Left lung (tissue), 10 donors: ENCODE measurements around the gene CHDH. TPM values are rescaled to one million over a fixed set of nuclear protein-coding genes. Genes with fewer than 3 reads are reported as not detected.
A peak's percentile ranks its signal among the peaks of the same experiment; 100 is the strongest.

ENCODE experiments used
- ATAC-seq: fragments of 200-7000 bp; cut with Tn5 transposase; one replicate; pipeline ENCODE4 v1.9.1; 2020; ENCODE audit warnings: moderate library complexity
- DNase-seq, 4 donors: peaks; one replicate each; pipeline ENCODE4 v3.0.0-alpha.2; 2013 to 2020
- H3K27ac ChIP-seq, 2 donors: fragments of 200-600 bp; sonication (generic) in 1 of 2; one replicate each; pipeline versions ENCODE4 v1.5.0 to v1.8.0; 2020 to 2021
- H3K27me3 ChIP-seq, 2 donors: fragments of 200-600 bp; sonication (generic) in 1 of 2; one replicate each; pipeline versions ENCODE4 v1.5.0 to v1.8.0; 2020 to 2021
- H3K36me3 ChIP-seq, 2 donors: fragments of 200-600 bp; sonication (generic) in 1 of 2; one replicate each; pipeline versions ENCODE4 v1.5.0 to v1.8.0; 2020 to 2021
- H3K4me1 ChIP-seq, 2 donors: fragments of 200-600 bp; one replicate each; pipeline ENCODE4 v1.8.0; 2021
- H3K4me3 ChIP-seq, 2 donors: fragments of 200-600 bp; sonication (generic) in 1 of 2; one replicate each; pipeline versions ENCODE4 v1.5.0 to v1.8.0; 2020 to 2021; ENCODE audit warnings: mild to moderate bottlenecking in 1 of 2
- H3K9me3 ChIP-seq, 2 donors: fragments of 200-600 bp; sonication (generic) in 1 of 2; one replicate each; pipeline versions ENCODE4 v1.5.0 to v1.8.0; 2020 to 2021
- intact Hi-C, 2 donors: fragments of 100-400 bp; cut with DNase I; formaldehyde crosslinking; loops; one replicate each; pipeline versions ENCODE4 v1.11.2 to v1.14.2; 2022
- polyA plus RNA-seq, 6 donors: library from polyadenylated mRNA; unstranded; fragments of 120-200 nt; gene quantifications; one replicate each; pipeline ENCODE4 v1.2.1, GENCODE V29; 2013; ENCODE audit not compliant: insufficient read length in 6 of 6
- total RNA-seq, 2 donors: library from RNA; stranded (reverse); fragmentation: NEBNext Ultra II Directional; extraction: Animal tissue kit (Norgen Biotek cat#: 25700); gene quantifications; one replicate each; pipeline ENCODE4 v1.2.1, GENCODE V29; 2021
- TF ChIP-seq, protein P1 (sequence below), 2 donors: fragments of 200-600 bp; sonication (generic) in 1 of 2; IDR thresholded peaks; one replicate each; pipeline versions ENCODE4 v1.5.0 to v1.8.0; 2021; ENCODE audit warnings: antibody characterized with exemption in 2 of 2
- donor health status: DM: no; HTN: yes; CAD: no.
- donor health status: DM: no; HTN: no; CAD: no.

Gene CHDH
- total and polyA plus RNA-seq, 8 donors = 3.3 to 11.4 (median 4.3) TPM

DNA sequence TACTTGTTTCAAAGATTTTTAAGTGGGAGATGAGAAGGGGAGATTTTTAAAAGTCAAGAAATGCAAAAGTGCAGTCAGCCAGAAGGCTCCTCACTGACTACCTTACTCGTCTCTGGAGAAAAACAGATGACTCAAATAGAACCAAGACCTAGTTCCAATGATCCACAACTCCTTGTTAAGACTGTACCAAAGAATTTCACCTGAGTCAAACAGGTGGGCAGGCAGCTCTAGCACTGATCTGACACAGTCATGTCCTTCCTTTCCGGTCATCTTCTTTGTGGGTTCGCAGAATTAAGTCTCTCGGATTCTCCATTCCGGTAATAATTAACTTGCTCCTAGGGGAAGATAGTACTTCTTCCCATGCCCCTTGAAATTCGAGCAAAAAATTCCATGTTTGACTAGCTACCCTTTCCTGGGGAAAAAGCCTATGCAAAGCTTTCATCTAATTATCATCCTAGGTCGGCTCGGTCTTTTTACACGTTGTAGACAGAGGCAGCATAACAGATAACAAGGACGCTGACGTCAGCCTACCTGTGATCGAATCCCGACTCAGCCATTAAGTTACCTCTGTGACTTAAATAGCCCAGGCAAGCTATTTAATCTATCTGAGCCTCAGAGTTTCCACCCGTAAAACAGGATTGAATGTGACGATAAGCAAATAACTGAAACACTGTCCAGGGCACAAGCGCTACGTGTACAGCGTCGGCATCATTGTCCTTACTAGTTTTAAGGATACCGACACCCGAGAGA is 44.7 kb upstream of the CHDH start:
- TF ChIP-seq, protein P1, sequence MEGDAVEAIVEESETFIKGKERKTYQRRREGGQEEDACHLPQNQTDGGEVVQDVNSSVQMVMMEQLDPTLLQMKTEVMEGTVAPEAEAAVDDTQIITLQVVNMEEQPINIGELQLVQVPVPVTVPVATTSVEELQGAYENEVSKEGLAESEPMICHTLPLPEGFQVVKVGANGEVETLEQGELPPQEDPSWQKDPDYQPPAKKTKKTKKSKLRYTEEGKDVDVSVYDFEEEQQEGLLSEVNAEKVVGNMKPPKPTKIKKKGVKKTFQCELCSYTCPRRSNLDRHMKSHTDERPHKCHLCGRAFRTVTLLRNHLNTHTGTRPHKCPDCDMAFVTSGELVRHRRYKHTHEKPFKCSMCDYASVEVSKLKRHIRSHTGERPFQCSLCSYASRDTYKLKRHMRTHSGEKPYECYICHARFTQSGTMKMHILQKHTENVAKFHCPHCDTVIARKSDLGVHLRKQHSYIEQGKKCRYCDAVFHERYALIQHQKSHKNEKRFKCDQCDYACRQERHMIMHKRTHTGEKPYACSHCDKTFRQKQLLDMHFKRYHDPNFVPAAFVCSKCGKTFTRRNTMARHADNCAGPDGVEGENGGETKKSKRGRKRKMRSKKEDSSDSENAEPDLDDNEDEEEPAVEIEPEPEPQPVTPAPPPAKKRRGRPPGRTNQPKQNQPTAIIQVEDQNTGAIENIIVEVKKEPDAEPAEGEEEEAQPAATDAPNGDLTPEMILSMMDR (IDR thresholded peaks at IDR 0.05) = no peak
- ATAC-seq (peak; percentile 15), DNase-seq (peak in 1 of 4 donors; percentile 41)
- Histone ChIP-seq H3K27ac (peak overlapping the region; percentile 90 to 93), H3K9me3 (no peaks in the 10 kb centered on the region), H3K4me3 (peak overlapping the region; percentile 82 to 84), H3K4me1 (peaks cover 14 to 31% of the 10 kb centered on the region in 2 donors), H3K27me3 (peaks cover 0 to 10% of the 10 kb centered on the region in 2 donors), H3K36me3 (peaks cover 0 to 21% of the 10 kb centered on the region in 2 donors)
- intact Hi-C loops = no loop called here

DNA sequence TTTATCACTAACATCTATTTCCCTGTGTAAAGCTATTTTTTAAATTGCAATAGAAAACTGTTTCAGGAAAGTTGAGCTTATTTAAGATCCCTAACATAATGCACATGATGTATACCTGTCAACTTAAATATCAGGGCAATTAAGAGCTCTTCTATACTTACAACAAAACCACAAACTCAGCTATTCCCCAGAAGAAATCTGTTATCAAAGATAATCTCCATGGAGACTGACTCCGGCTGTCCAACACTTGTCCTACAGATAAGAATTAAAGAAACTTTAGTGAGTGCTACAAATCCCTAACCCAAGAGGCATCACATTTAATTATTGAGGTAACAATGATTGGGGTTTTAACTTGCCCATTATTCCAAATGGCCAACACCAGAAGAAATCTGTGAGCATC is 42.0 kb upstream of the CHDH start:
- Histone ChIP-seq H3K9me3 (no peaks in the 10 kb centered on the region), H3K27me3 (no peaks in the 10 kb centered on the region), H3K36me3 (peaks cover 4 to 42% of the 10 kb centered on the region in 2 donors), H3K27ac (no peak overlapping the region), H3K4me3 (no peak overlapping the region), H3K4me1 (peaks cover 14 to 31% of the 10 kb centered on the region in 2 donors)
- TF ChIP-seq, protein P1 (IDR thresholded peaks at IDR 0.05) = no peak
- ATAC-seq (no peak), DNase-seq (no peak)
- intact Hi-C loops = no loop called here

DNA sequence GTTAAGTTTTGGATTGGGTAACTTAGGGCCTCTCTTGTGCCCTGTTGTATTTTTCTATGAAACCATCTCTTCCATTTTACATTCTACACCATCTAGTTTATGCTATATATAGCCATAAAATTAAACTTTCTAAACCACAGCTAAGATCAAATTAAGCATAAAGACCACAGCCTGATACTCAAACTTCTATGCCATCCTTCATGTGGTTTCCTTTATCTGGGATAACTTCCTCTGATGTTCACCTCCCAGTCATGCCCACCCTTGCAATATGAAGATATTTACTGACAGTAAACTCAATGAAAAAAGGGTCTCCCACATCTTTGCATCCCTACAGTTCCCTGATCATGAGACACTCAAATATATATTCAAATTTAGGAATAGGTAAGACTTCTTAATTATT is 41.2 kb upstream of the CHDH start:
- Histone ChIP-seq H3K9me3 (no peaks in the 10 kb centered on the region), H3K36me3 (peaks cover 4 to 42% of the 10 kb centered on the region in 2 donors), H3K27ac (no peak overlapping the region), H3K27me3 (no peaks in the 10 kb centered on the region), H3K4me3 (no peak overlapping the region), H3K4me1 (peaks cover 11 to 27% of the 10 kb centered on the region in 2 donors)
- DNase-seq (no peak), ATAC-seq (no peak)
- TF ChIP-seq, protein P1 (IDR thresholded peaks at IDR 0.05) = no peak
- intact Hi-C loops = no loop called here

DNA sequence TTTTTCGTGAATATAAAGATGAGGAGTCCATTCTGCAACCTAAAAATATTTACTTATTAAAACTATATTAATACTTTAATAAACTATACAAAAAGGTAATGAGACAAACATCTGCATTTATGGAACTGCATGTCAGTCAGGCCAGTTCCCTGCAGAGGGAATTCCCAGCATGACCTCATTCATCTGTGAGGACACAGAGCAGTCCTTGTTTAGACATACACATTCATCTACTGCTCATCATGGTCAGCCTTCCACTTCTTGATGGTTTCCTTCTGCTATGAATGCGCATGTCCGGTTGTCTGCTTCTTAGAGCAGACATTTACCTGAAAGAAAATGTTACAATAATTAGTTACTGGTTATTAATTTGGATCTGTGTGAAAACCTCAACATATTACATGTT is 39.0 kb upstream of the CHDH start:
- ATAC-seq = no peak
- peaks cover 12 to 27% of the 10 kb centered on the region in 2 donors for H3K4me1 ChIP-seq
- H3K27ac ChIP-seq = no peak overlapping the region
- no peaks in the 10 kb centered on the region for H3K9me3 ChIP-seq
- peaks cover 4 to 42% of the 10 kb centered on the region in 2 donors for H3K36me3 ChIP-seq
- intact Hi-C loops = no loop called here
- DNase-seq = no peak
- TF ChIP-seq, protein P1 (IDR thresholded peaks at IDR 0.05) = no peak
- no peak overlapping the region for H3K4me3 ChIP-seq
- H3K27me3 ChIP-seq = no peaks in the 10 kb centered on the region

DNA sequence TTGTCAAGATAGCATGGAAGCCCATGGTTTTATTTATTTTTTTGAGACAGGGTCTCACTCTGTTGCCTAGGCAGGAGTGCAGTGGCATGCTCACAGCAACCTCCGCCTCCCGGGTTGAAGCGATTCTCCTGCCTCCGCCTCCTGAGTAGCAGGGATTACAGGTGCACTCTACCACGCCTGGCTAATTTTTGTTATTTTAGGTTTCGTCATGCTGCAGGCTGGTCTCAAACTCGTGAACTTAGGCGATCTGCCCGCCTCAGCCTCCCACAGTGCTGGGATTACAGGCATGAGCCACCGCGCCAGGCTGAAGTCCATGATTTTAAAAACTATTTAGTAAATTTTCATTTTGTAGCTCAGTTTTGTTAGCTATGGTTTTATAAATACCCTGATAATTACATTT is 38.4 kb upstream of the CHDH start:
- TF ChIP-seq, protein P1 (IDR thresholded peaks at IDR 0.05) = no peak
- H3K36me3 ChIP-seq = peaks cover 4 to 45% of the 10 kb centered on the region in 2 donors
- intact Hi-C loops = no loop called here

More for the DNA sequence above, 38.4 kb upstream of the CHDH start:
- no peaks in the 10 kb centered on the region for H3K9me3 ChIP-seq
- H3K27me3 ChIP-seq = no peaks in the 10 kb centered on the region
- ATAC-seq (no peak), DNase-seq (no peak)
- no peak overlapping the region for H3K4me3 ChIP-seq
- no peak overlapping the region for H3K27ac ChIP-seq
- H3K4me1 ChIP-seq = peaks cover 13 to 23% of the 10 kb centered on the region in 2 donors
